Spleen (tissue), 7 donors: ENCODE results near the gene ADGRL3.

Experiments
- CTCF ChIP-seq, 11 experiments: fragments of 200-600 bp in 7 of 11; fragments of 450-650 bp in 4 of 11; sonication (generic) in 4 of 11; IDR thresholded peaks in 8 of 11; conservative IDR thresholded peaks in 3 of 11; 1 replicate in 7 of 11; 2 replicates in 4 of 11; pipeline versions ENCODE4 v1.4.0 to v1.8.0; 2016 to 2021; ENCODE audit warnings: antibody characterized with exemption in 11 of 11, inconsistent platforms in 4 of 11, mild to moderate bottlenecking in 1 of 11
- POLR2AphosphoS5 ChIP-seq, 3 donors: sonication (generic); formaldehyde crosslinking; IDR thresholded peaks; one replicate each; pipeline ENCODE4 v1.5.1; 2017; ENCODE audit warnings: antibody characterized with exemption in 3 of 3
- donor health status: DM: no; HTN: no; CAD: no; lungs with moderate emphysema.
- donor health status: DM: no; HTN: no; CAD: no.
- donor health status: DM: no; HTN: no; CAD: no.

- TF ChIP-seq POLR2AphosphoS5 (IDR thresholded peaks at IDR 0.05) (no peak), CTCF (IDR thresholded peaks at IDR 0.05 in 8 of 11, conservative IDR thresholded peaks at IDR 0.05 in 3 of 11) (no peak)
Observed at GRCh38 chr4:61175495-61175894, 24.6 kb upstream of the ADGRL3 start.
